ENCODE measurements around the gene DNAH14.

DNAH14 gene

DNA sequence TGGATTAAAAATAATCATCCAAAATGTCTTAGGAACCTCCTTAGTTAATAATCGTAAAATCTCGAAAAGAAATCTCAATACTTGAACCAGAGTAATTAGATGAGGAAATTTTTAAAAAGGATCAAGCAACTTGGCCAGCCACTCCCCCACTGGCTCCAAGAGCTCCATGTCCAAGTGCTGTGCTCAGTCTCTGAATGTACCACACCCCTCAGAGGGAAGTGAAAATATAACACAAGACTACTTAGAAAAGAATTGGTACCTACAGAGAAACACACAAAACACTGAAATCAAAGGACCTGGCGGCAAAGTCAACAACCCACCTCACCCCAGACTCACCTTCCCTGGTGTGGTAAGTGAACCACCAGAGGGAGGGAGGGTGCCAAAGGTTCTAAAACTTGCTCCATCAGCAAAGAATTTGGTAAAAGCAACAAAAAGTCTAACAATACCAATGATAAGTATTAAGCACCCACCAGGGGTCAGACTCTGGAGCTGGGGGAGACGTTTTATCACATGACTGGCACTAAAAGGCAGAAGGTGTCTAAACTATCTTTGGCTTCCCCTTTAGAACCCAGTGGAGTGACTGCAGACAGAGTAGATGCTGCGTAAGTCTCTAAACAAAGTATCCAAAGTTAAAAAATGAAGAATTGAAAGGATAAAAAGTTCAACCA lies 484.4 kb downstream of the DNAH14 start:
- no peak for FAIRE-seq

DNA sequence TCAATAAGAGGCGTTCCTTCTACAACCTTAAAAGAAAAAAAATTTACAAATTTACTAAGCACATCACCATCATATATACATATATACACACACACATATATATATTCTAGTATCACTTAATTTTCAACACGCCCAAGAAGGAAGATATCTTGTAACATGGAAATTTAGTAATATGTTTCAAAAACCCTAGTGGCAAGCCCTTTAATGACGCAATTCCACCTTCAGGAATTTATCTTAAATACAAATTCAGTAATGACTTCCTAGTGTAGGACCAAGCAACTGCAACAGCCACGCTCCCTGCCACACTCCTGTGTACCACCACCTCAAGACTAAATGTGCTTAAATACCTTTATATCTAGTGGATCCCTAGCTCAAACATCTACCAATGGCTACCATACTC lies 485.8 kb downstream of the DNAH14 start:
- FAIRE-seq, result no peak

DNA sequence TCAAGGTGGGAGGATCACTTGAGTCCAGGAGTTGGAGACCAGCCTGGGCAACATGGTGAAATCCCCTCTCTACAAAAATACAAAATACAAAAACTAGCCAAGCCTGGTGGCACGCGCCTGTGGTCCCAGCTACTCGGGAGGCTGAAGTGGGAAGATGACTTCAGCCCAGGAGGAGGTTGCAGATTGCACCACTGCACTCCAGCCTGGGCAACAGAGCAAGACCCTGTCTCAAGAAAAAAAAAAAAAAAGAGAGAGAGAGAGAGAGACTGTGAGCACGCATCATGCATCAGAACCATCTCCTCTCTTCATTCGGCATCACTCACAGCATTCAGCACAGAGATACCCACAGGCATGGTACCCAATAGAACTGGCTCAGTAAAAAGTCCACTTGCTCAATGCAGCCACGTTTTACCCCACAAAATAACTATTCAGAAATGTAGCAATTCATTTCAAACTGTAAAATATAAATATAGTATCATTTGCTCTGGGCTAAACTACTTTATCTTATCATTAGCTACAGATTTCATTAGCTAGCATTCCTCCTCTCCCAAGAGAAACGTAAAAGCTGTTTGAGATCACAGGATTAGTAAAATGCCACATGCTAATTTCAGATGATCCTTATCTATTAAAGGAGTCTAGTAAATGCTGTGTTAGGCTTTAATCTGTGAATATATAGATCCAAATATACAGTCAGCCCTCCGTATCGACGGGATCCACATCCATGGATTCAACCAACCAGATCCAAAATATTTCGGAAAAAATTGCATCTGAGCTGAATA lies 486.7 kb downstream of the DNAH14 start:
- no peak for FAIRE-seq

DNA sequence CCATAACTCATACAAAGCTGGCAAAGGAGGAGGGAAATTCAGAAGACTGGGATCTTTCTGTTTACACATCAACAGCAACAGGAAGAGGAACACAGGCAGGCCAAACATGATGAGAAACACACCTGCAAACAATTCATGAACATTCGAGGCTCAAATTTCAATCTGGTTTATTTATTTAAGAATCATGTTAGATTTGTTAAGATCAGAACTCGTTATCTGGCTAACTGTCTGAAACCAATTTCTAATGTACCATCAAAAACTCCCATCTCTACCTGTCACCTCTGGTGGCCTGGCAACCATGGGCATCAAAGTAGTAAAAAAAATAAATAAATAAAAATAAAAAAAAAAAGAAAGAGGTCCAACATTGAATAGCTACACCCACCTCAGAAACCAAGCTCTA lies 488.6 kb downstream of the DNAH14 start:
- no peak for FAIRE-seq

DNA sequence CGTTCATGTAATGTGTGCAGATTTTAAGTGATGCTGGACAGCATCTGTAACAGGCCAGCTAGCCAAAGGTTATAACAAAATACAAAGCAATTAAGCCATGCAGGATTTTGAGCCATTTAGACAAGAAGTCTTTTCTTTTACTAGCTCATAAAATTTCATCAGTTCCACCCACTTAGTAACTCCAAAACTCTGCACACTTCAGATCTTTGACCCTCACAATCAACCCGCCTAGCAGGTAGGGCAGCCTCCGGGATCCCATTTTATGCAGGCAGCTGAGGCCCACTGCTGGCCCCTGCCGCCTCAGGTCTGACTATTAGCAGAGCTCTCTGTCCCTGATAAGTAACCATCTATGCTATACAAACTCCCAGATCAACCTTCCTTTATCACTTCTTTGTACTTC lies 489.1 kb downstream of the DNAH14 start:
- FAIRE-seq, result no peak

DNA sequence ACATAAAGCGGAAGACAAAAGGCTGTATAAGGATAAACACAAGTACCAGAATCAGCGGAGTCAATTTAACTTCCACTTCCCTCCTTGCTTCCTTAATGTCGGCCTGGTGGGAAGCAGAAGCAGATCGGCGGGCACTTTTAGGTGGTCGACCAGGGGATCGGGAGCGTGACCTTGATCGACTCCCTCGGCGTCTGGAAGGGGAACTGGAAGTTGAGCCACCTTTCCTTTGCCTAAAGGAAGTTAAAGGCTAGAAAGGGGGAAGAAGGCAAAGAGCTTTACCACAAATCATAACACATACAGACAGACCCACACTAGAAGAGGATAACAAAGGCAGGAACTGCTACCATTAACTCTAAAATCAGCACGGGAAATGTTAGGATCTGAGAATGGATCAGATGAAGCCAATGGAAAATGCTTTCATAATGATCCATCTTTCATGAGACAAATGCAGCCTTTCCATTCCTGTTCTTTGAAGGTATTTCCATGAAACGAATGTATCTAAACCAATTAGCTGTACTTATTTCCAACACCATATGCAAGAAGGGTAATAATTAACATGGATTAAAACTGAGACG lies 492.6 kb downstream of the DNAH14 start:
- no peak for FAIRE-seq

DNA sequence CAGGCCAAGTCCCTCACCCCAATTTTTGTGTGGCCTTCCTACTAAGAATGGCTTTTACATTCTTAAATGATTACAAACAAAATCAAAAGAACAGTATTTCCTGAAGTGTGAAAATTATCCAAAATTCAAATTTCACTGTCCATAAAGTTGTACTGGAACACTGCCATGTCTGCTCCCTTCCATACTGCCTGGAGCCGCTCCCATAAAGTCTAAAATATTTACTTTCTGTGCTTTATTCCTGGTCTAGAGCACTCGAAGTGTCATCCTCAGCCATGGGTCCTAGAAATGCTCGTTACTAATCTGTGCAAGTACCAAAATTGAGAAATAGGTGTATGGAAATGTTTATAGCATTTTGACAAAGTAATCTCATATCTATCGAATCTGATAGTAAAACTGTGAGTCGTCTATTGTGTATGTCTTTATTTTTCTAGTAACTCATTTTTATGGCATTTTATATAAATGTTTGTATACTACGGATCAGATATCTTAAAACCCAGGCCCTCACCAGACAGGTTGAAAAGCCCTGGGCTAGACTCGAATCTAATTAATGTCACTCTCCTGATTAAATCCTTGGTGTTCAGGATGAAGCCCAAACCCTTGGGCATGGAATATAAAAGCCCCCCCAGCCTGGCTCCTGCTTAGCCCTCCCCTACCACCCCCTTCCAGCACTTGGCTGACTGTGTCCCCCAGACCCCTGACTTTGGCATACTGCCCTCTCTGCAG lies 493.5 kb downstream of the DNAH14 start:
- FAIRE-seq, result no peak

DNA sequence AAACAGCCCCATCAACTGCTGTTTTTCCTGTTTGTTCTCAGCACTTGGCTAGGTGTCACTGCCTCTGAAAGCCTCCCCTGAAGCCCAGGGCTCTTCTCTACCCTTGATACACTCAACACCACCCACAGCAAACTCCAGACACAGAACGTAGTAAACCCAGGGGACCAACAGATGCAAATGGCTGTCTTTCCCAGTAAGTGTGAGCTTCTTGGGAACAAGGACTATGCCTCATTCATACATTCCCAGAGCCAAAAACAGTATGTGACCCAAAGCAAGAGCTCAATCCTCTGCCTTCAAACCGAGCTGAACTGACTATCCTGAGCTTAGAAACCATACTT lies 494.0 kb downstream of the DNAH14 start:
- FAIRE-seq, result no peak

DNA sequence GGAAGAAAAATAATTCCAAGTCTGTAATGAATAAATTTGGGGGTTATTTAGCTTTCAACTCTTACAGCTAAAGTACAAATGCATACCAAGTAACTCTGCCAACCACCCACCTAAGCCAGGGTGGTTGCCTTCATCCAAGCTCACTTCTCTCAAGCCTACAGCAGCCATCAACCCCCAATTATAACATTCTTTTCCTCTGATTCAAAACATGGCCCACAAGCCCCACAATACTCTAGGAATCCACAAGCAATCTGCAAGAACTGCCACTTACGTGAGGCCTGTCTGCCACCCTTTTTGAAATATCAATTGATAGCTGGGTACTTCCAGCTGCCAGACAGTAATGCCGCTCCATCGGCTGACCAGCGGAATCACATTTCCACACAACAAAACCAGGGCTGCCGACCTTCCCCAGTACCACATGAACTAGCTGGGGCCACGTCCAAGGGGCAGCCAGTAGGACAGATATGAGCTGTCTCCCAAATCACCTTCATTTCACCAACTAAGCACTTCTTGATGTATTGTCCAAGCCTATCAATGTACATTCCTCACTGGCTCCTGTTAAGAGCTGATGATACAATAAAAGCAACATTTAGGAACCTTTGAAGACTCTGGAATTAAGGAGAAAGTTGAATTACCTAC lies 495.2 kb downstream of the DNAH14 start:
- no peak for FAIRE-seq

DNA sequence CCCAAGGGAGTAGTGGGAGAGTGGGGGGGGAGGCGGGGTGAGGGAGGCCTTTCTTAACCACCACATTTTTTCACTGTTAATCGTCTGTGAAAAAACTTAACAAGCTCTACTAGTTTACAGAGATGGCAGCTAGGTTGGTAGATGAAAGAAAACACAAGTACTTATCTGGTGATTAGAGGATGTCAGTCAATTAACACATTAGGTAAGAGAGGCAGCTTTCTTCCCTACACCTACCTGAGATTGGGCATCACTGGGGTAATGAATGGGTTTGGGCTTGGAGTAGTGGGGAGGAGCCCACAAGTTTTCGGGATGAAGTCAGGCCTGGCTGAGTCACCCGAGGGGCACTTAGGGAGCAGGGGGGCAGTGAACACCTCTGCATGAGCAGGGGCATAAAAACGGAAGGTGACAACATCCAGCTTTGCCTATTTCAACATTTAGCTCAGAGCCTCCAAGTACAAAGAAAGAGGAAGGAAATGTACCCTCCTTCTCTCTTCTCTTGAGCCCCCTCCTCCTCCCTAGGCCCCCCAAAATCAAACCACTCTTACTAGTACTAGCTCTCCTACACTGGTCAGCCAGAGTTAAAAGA lies 495.8 kb downstream of the DNAH14 start:
- no peak for FAIRE-seq

DNA sequence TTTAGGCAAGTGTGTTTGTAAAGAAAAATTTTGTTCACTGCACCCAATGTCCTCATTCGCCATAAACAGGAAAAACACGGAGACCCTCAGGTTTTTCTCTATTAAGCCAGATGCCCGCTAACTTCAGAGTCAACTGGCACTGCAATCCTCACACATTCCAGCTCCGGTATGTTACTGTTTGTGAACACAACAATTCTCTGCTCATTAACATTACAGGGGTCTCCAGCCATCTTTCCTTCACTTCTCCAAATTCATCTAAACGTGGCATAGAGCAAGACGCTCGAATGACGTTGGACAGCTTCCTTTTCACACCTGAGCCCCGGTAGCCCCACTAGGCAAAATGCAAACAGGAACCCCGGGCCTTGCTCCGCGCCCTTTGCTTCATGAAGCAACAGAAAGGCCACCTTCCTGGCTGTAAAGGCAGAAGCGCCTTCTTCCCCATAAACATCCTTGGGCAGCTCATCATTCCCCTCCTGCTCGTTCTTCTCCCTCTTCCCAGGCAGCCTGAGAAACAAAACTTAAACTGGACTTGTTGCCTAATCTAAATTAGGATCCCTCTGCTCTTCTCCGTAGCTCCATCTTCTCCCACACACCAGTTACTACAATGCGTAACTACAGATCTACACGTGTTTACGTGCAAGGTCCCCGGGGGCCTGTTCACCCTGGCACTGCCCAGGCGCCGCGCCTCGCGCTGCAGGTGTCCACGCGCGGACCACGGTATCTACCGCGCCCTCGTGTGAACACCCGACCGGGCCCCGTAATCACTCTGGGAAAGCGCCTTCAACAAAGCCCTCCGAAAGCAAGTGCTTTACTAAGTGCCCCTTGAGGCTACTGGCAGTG lies 497.1 kb downstream of the DNAH14 start:
- no peak for FAIRE-seq

DNA sequence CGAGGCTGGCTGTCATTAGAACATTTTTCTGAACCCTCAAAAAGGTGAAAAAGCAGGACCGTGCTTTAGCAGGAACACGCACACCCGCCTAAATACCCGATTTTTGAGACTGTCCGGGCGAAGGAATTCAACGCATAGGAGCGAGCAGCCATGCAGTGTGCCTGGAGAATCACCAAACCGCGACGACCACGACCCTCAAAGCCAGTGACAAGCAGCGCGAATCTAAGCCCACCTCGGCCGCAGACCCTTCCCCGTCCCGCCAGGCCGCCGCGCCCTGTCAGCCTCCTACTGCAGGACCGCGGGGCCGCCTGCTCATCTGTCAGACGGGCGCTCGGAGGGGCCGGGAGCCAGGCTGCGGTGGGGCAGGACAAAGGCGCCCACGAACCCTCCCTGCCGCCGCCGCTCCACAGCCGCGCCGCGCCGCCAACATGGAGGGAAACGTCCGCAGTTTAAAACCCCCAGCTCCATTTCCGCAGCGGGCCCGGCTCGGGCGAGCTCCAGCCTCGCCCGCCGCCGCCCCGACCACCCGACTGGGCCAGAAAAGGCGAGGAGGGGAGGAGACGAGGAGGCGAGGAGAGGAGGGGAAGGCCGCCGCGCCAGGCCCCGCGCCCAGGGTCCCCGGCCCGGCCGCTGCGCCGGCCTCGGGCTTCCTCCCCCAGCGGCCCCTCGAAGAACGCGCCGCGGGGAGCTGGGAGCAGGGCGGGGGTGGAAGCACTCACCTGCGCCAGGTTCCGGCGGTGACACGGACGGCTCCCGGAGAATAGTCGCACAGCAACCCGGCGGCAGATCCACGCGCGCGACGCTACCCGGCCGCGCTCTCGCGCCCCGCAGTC lies 498.0 kb downstream of the DNAH14 start, which contains the start of gene LBR:
Gene LBR (minus strand): TSS at position 804 of the 833 bp plus-strand sequence. CDS start 3,963 bp downstream, outside the sequence.
- no peak for FAIRE-seq

DNA sequence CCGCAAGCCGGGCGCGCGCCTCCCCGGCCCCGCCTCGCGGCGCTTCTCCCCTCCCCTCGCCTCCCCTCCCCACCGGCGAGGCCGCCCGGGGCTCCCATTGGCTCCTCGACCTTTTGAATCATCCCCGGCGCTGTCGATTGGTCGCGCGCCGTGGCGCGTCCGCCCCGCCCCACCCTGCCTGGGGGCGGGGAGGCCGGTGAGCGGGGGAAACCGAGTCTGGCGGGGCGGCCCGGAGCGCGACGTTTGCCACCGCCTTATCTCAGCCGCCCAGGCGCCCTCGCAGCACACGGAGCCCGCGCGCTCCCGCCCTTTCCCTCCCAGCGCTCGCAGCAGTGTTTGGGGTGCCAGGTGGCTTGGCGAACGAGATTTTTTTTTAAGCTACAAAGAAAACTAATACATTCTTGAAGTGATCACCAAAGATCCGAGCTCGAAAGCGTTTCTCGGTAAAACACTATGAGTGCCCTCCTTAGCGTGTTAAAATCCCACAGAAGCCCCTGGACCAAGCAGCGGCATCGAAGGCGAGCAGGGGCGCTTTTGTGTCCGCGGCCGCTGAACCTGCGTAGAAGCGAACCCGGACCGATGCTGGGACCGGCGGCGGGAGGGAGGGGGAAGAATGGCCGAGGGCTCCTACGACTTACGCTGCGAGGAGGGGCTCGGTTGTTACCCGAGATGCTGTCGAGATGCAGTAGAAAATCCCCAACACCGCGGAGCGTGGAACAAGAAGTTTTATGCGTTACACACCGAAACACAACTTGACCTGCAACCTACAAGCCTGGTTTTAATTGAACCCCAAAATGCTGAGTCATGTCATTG lies 498.8 kb downstream of the DNAH14 start:
- FAIRE-seq, result no peak

DNA sequence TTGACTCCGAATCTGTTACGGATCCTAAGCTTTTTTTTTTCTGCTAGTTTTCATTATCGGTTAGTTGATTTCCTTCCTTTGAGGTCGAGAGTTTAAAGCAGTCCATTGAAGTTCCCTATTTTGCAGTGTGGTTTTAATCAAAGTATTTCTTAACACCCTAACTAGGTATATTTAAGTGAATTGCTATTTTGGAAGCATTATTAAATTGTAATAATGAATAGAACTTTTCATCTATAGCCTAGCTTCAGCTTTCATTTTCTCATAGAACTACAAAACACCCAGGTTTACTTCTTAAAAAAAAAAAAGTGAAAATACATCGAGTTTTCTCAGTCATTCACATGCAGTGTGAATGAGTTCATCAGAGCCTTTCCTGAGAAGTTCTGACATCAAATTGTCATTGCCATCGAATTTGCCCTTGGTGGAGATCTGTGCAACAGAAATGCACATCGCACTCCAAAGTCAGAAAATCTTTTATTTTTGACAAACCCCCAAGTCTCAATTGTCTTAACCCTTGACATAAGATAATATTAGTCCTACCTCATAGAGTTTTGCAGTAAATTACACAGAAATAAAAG lies 499.5 kb downstream of the DNAH14 start:
- FAIRE-seq, result no peak

DNA sequence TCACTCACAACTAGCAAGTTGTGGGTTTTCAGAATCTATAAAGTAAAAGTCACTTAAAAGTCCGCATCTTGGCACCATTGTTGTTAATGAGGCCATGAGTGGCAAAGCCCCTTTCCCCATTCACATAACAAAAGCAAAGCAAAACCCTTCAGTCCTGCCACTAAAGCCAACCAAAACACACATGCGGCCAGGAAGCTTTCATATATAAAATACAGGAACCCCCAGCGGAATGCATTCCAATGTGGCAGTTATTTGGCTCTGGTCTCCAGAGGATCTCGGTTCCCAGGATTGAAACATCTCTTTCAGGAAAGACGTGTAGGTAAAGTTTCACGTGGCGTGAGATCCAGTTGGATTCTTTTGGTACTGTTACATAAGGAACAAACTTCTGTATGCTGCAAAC lies 500.8 kb downstream of the DNAH14 start:
- no peak for FAIRE-seq

DNA sequence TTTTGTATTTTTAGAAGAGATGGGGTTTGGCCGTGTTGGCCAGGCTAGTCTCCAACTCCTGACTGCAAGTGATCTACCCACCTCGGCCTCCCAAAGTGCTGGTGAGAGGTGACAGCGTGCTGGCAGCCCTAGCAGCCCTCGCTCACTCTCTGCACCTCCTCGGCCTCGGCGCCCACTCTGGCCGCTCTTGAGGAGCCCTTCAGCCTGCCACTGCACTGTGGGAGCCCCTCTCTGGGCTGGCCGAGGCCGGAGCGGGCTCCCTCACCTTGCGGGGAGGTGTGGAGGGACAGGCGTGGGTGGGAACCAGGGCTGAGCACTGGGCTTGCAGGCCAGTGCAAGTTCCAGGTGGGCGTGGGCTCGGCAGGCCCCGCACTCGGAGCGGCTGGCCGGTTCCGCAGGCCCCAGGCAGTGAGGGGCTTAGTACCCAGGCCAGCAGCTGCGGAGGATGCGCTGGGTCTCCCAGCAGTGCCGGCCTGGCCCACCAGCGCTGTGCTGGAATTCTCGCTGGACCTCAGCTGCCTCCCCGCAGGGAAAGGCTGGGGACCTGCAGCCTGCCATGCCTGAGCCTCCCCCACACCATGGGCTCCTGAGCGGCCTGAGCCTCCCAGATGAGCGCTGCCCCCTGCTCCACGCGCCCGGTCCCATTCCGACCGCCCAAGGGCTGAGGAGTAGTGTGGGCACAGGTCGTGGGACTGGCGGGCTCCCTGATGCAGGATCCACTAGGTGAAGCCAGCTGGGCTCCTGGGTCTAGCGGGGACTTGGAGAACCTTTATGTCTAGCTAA lies 501.8 kb downstream of the DNAH14 start:
- FAIRE-seq, result no peak

DNA sequence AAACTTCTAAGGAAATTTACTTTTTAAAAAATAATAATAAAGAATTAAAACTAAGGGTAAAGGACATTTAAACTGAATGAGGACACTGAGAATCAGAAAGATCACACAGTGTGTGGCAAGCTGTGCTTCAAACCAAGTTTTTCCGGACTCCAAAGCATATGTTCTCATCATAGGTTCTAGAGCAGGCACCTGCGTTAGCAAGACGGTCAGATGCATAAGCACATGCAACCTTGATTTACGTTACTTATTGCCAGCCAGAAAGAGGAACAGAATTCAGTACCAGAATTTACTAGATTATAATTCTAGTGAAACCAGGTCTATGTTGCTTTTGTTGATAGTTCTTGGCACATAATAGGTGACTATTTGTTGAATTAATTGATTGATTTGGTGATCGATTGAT lies 504.6 kb downstream of the DNAH14 start:
- no peak for FAIRE-seq

DNA sequence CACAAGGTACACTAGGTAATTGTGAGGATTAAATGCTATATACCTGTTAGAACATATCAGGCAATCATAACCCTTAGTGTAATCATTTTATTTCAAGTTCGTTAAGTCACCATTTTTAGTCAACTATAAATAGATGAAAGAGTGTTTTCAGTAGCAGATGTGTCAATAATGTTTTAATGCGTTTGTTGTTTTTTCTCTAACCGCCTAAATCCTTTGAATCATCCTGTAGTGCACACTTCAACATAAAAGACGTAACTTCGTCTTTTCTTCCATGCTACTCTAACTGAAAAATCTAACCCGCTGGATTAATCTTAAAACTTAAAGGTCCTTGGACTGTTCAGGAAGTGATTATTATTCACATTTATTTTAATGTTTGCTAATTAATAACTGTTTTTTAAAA lies 505.6 kb downstream of the DNAH14 start:
- FAIRE-seq, result no peak

DNA sequence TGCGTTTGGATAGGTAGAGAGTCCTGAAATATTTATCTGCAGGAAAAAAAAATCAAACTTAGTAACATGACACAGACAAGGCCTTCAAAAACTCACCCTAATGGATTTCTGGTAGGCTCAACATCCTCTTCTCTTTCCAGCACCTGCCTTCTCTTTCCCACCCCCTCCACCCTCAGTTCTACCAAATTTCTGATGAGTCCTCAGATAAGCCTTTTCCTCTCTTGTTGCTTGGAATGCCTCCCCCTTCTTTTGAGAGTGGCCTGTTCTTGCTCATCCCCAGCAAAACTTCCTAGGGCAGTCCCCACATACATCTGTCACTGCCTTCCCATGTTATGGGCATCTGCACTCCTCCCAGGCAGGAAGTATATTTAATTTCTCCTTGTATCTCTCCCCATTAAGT lies 506.0 kb downstream of the DNAH14 start:
- no peak for FAIRE-seq

Data from islet of Langerhans (tissue), 1 donor.